Measurements from ENCODE around the gene RWDD2A. TPM values are rescaled to one million over a fixed set of nuclear protein-coding genes. Genes with fewer than 3 reads are reported as not detected.

Gene RWDD2A
- total RNA-seq, 4 donors from 2014 or later: 0.20 to 3.5 (median 1.7) TPM

DNA sequence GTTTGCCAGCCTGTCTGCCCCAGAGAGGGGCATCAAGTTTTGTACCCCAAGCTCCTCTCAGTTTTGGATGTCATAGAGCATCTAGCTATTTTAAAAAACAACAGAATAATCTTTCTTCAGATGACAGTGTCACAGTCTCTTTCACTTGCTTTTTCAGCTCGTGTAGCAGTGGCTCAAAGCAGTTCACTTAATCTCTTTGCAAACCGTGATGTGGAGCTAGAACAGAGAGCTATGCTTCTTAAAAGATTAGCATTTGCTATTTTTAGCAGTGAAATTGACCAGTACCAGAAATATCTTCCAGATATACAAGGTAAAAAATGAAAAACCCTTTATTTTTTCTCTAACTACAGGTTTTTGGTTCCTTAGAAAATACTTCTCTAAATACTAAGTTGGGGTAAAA lies 37.4 kb upstream of the RWDD2A start:
- no peaks in the 10 kb centered on the region for H3K4me1 ChIP-seq
- no peak for TF ChIP-seq POLR2A (IDR thresholded peaks at IDR 0.05)
- peaks cover 0 to 72% (median 19%) of the 10 kb centered on the region in 4 donors for H3K36me3 ChIP-seq
- intact Hi-C loops (cut with DNase I; ENCODE audit: low total_unique reads): no loop called here
- H3K27ac ChIP-seq: no peak overlapping the region
- no peaks in the 10 kb centered on the region for H3K9me3 ChIP-seq
- in situ Hi-C loops (cut with MboI; ENCODE audit: low pct_ligation_motif_present in 1 of 4, low pct_unique_long_range_greater_than_20kb in 1 of 4, low sequenced_read_pairs in 3 of 4): no loop called here
- H3K4me3 ChIP-seq: no peak overlapping the region
- WGBS, 2 donors (ENCODE audit: low coverage in 1 of 2): 78 to 87% methylated on average over 2 of the region's 2 CpGs
- no peak for DNase-seq
- no peaks in the 10 kb centered on the region for H3K27me3 ChIP-seq

DNA sequence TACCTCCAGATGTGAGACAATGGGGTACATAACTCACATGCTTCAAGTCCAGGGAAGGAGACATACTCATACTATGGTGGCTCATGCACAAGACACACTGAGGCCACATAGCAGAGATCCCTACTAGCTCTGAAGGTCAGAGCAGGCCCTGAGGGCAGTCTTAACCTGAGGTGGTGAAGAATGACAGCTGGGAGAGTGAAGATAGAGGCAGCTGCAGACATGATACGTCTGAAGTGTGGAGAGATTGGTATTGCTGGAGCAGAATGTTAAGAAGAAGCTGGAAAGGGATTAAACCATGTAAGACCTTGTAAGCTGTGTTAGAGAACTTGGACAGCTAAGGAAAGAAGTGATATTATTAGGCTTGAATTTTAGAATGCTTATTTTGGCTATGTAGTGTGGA lies 33.0 kb upstream of the RWDD2A start:
- H3K27me3 ChIP-seq: no peaks in the 10 kb centered on the region
- in situ Hi-C loops (cut with MboI; ENCODE audit: low pct_ligation_motif_present in 1 of 4, low pct_unique_long_range_greater_than_20kb in 1 of 4, low sequenced_read_pairs in 3 of 4) (no loop called here), intact Hi-C loops (cut with DNase I; ENCODE audit: low total_unique reads) (no loop called here)
- 71 to 94% methylated on average over 1 of the region's 1 CpG for WGBS, 2 donors (ENCODE audit: low coverage in 1 of 2)
- no peak for DNase-seq
- peaks cover 0 to 72% (median 29%) of the 10 kb centered on the region in 4 donors for H3K36me3 ChIP-seq
- TF ChIP-seq POLR2AphosphoS5 (IDR thresholded peaks at IDR 0.05): no peak
- no peak for TF ChIP-seq POLR2A (IDR thresholded peaks at IDR 0.05)
- TF ChIP-seq EP300 (IDR thresholded peaks at IDR 0.05; ENCODE audit: low read depth): no peak
- TF ChIP-seq CTCF (IDR thresholded peaks at IDR 0.05): no peak
- no peak overlapping the region for H3K27ac ChIP-seq
- H3K9me3 ChIP-seq: no peaks in the 10 kb centered on the region
- H3K4me3 ChIP-seq: no peak overlapping the region
- no peaks in the 10 kb centered on the region for H3K4me1 ChIP-seq

DNA sequence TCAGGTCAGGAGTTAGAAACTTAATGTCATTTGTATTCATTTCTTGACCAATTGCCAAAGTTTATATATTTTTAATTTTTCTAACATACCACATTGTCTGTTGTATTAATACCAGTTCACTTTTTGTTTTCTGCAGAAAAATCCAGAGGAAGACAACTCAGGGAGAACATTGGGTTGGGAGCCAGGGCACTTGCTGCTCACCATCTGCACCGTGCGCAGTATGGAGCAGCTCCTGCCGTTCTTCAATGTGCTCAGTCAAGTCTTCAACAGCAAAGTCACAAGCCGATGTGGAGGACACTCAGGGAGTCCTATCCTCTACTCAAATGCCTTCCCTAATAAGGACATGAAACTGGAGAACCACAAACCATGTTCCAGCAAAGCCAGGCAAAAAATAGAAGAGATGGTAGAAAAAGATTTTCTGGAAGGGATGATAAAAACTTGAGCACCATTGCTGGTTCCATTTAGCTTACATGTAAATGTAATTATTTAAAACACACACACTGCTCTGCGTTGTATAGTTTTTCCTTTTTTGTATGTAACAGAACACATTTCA lies 25.4 kb upstream of the RWDD2A start:
- Histone ChIP-seq H3K9me3 (no peaks in the 10 kb centered on the region), H3K36me3 (peaks cover 0 to 93% (median 45%) of the 10 kb centered on the region in 4 donors), H3K4me3 (no peak overlapping the region), H3K27me3 (no peaks in the 10 kb centered on the region), H3K27ac (no peak overlapping the region), H3K4me1 (no peaks in the 10 kb centered on the region)
- intact Hi-C loops (cut with DNase I; ENCODE audit: low total_unique reads) (no loop called here), in situ Hi-C loops (cut with MboI; ENCODE audit: low pct_ligation_motif_present in 1 of 4, low pct_unique_long_range_greater_than_20kb in 1 of 4, low sequenced_read_pairs in 3 of 4) (no loop called here)
- 86 to 94% methylated on average over 3 to 5 of the region's 5 CpGs for WGBS, 2 donors (ENCODE audit: low coverage in 1 of 2)
- no peak for DNase-seq
- TF ChIP-seq POLR2A (IDR thresholded peaks at IDR 0.05) (no peak), POLR2AphosphoS5 (IDR thresholded peaks at IDR 0.05) (no peak)

- no peak overlapping the region for H3K27ac ChIP-seq
- peaks cover 0 to 93% (median 43%) of the 10 kb centered on the region in 4 donors for H3K36me3 ChIP-seq
- no peak for TF ChIP-seq POLR2A (IDR thresholded peaks at IDR 0.05)
- TF ChIP-seq CTCF (IDR thresholded peaks at IDR 0.05): no peak
- no peak for TF ChIP-seq POLR2AphosphoS5 (IDR thresholded peaks at IDR 0.05)
- TF ChIP-seq EP300 (IDR thresholded peaks at IDR 0.05; ENCODE audit: low read depth): no peak
- H3K27me3 ChIP-seq: no peaks in the 10 kb centered on the region
- in situ Hi-C loops (cut with MboI; ENCODE audit: low pct_ligation_motif_present in 1 of 4, low pct_unique_long_range_greater_than_20kb in 1 of 4, low sequenced_read_pairs in 3 of 4) (no loop called here), intact Hi-C loops (cut with DNase I; ENCODE audit: low total_unique reads) (no loop called here)
- WGBS, 2 donors (ENCODE audit: low coverage in 1 of 2): 75 to 84% methylated on average over 1 of the region's 1 CpG
- no peak overlapping the region for H3K4me3 ChIP-seq
- H3K4me1 ChIP-seq: no peaks in the 10 kb centered on the region
- no peaks in the 10 kb centered on the region for H3K9me3 ChIP-seq
- DNase-seq: no peak
These were observed 24.6 kb upstream of the RWDD2A start for GRCh38 chr6:83168556-83168955.

GRCh38 chr6:83169106-83169505 lies 24.1 kb upstream of the RWDD2A start:
- in situ Hi-C loops (cut with MboI; ENCODE audit: low pct_ligation_motif_present in 1 of 4, low pct_unique_long_range_greater_than_20kb in 1 of 4, low sequenced_read_pairs in 3 of 4): no loop called here
- Histone ChIP-seq H3K36me3 (peaks cover 0 to 95% (median 40%) of the 10 kb centered on the region in 4 donors), H3K27ac (no peak overlapping the region)

More at GRCh38 chr6:83169106-83169505, 24.1 kb upstream of the RWDD2A start:
- H3K4me1 ChIP-seq: no peaks in the 10 kb centered on the region
- intact Hi-C loops (cut with DNase I; ENCODE audit: low total_unique reads): no loop called here
- no peak overlapping the region for H3K4me3 ChIP-seq
- no peaks in the 10 kb centered on the region for H3K27me3 ChIP-seq
- no peaks in the 10 kb centered on the region for H3K9me3 ChIP-seq
- no peak for TF ChIP-seq EP300 (IDR thresholded peaks at IDR 0.05; ENCODE audit: low read depth)
- TF ChIP-seq POLR2AphosphoS5 (IDR thresholded peaks at IDR 0.05): no peak
- TF ChIP-seq CTCF (IDR thresholded peaks at IDR 0.05): no peak
- TF ChIP-seq POLR2A (IDR thresholded peaks at IDR 0.05): no peak
- DNase-seq: no peak
